Measurements from ENCODE around the gene DYDC1.
"Not testable (repeated sequence)": the region's sequence is repeated elsewhere in the genome, so short reads cannot be mapped to it uniquely, and the experiment has no call there.

The DYDC1 gene
- long read RNA-seq, donor 1: 0 reads
- long read RNA-seq, donor 2: 0 reads
- long read RNA-seq, donor 3: 0 reads
- long read RNA-seq, donor 4: 0 reads
- long read RNA-seq, donor 5, partial matches to known transcripts: 607 of 613 reads
- long read RNA-seq, donor 5, other reads (novel, unspliced or antisense): 6 of 613 reads
- long read RNA-seq, donor 6: 0 reads
- long read RNA-seq, donor 7: 0 reads
- long read RNA-seq, donor 8: 0 reads

GRCh38 chr10:80356563-80356988 lies at the start of gene DYDC1, which contains the start of gene DYDC2:
Gene DYDC1 (minus strand): TSS chr10:80356755. CDS start chr10:80352601, 4,154 bp downstream.
Gene DYDC2 (plus strand): TSS chr10:80356781. CDS start chr10:80362444, 5,663 bp downstream.
- DNase-seq: peak; percentile 80

- no peak for DNase-seq
Observed at GRCh38 chr10:80406204-80406603, 49.6 kb upstream of the DYDC1 start.

GRCh38 chr10:80405626-80406025 lies 49.1 kb upstream of the DYDC1 start:
- DNase-seq: peak; percentile 24

GRCh38 chr10:80405035-80405434 lies 48.5 kb upstream of the DYDC1 start:
- DNase-seq: no peak

GRCh38 chr10:80400136-80400804 lies 43.7 kb upstream of the DYDC1 start:
- no peak for DNase-seq

- no peak for DNase-seq
Observed at GRCh38 chr10:80397014-80397413, 40.5 kb upstream of the DYDC1 start.

GRCh38 chr10:80394358-80394916 lies 37.9 kb upstream of the DYDC1 start:
- DNase-seq: no peak

GRCh38 chr10:80392250-80392649 lies 35.7 kb upstream of the DYDC1 start:
- DNase-seq: no peak

- DNase-seq: no peak
Observed at GRCh38 chr10:80390740-80391139, 34.2 kb upstream of the DYDC1 start.

- DNase-seq: peak; percentile 40
Observed at GRCh38 chr10:80382989-80383388, 26.4 kb upstream of the DYDC1 start.

- no peak for DNase-seq
Observed at GRCh38 chr10:80380185-80380584, 23.6 kb upstream of the DYDC1 start.

GRCh38 chr10:80379701-80380100 lies 23.1 kb upstream of the DYDC1 start:
- DNase-seq: no peak

GRCh38 chr10:80373502-80373901 lies 16.9 kb upstream of the DYDC1 start:
- DNase-seq: no peak

GRCh38 chr10:80372675-80373074 lies 16.1 kb upstream of the DYDC1 start:
- no peak for DNase-seq

GRCh38 chr10:80371467-80371866 lies 14.9 kb upstream of the DYDC1 start:
- no peak for DNase-seq

- no peak for DNase-seq
Observed at GRCh38 chr10:80365510-80365909, 9.0 kb upstream of the DYDC1 start.

- no peak for DNase-seq
Observed at GRCh38 chr10:80359644-80360043, 3.1 kb upstream of the DYDC1 start.

- not testable (repeated sequence) for DNase-seq
Observed at GRCh38 chr10:80358925-80359324, 2.4 kb upstream of the DYDC1 start.

GRCh38 chr10:80357851-80358125 lies 1.2 kb upstream of the DYDC1 start:
- no peak for DNase-seq

- DNase-seq: peak; percentile 78
Observed at GRCh38 chr10:80356989-80357850, 665 bp upstream of the DYDC1 start.

- DNase-seq: no peak
Observed at GRCh38 chr10:80351220-80351619, 5.3 kb downstream of the DYDC1 start.

GRCh38 chr10:80350251-80350650 lies 6.3 kb downstream of the DYDC1 start:
- DNase-seq: no peak

GRCh38 chr10:80344912-80345311 lies 11.6 kb downstream of the DYDC1 start:
- DNase-seq: no peak

Measured in right kidney (tissue), 9 donors.